Esophagus squamous epithelium (tissue), 5 donors: ENCODE data around the gene NDFIP1. TPM values are rescaled to one million over a fixed set of nuclear protein-coding genes. Genes with fewer than 3 reads are reported as not detected.

ENCODE experiments used
- DNase-seq: peaks from one replicate; lab custom pipeline; 2025; lab: John Stamatoyannopoulos, UW
- H3K27ac ChIP-seq, 4 donors: fragments of 200-600 bp; sonication (generic); one replicate each; pipeline ENCODE4 v1.5.1; 2016 to 2019; ENCODE audit warnings: mild to moderate bottlenecking in 1 of 4
- H3K27me3 ChIP-seq, 4 donors: fragments of 200-600 bp; sonication (generic); 1 replicate in 3 of 4; 2 replicates in 1 of 4; pipeline versions ENCODE4 v1.5.1 to v1.6.0; 2017 to 2021; ENCODE audit warnings: antibody characterized with exemption in 1 of 4
- H3K36me3 ChIP-seq, 3 donors: fragments of 200-600 bp; sonication (generic); one replicate each; pipeline ENCODE4 v1.5.1; 2016 to 2019
- H3K4me1 ChIP-seq, 3 donors: fragments of 200-600 bp; sonication (generic); one replicate each; pipeline ENCODE4 v1.5.1; 2017 to 2019
- H3K4me3 ChIP-seq, 4 donors: fragments of 200-600 bp; sonication (generic); 1 replicate in 3 of 4; 2 replicates in 1 of 4; pipeline ENCODE4 v1.5.1; 2016 to 2019; ENCODE audit warnings: mild to moderate bottlenecking in 2 of 4, moderate library complexity in 1 of 4
- H3K9me3 ChIP-seq, 3 donors: fragments of 200-600 bp; sonication (generic); one replicate each; pipeline ENCODE4 v1.5.1; 2016 to 2019
- POLR2A ChIP-seq, 4 donors: fragments of 450-650 bp; IDR thresholded peaks; one replicate each; pipeline ENCODE4 v1.6.1; 2017; ENCODE audit warnings: antibody characterized with exemption in 4 of 4, mild to moderate bottlenecking in 4 of 4, moderate library complexity in 3 of 4
- WGBS, 2 donors: methylation state at CpG; one replicate each; pipeline ENCODE4 v1.1.5; 2018; 5-methylcytosine and 5-hydroxymethylcytosine counted together
- intact Hi-C: fragments of 100-400 bp; cut with DNase I; formaldehyde crosslinking; loops from one replicate; pipeline ENCODE4 v1.15.0; 2022
- total RNA-seq, 4 donors: library from RNA; depleted of rRNA; stranded (reverse); fragments of >200 nt; gene quantifications; one replicate each; pipeline ENCODE4 v1.1.0, GENCODE V29; 2016
- TF ChIP-seq, protein P1 (sequence below), 6 experiments: fragments of 450-650 bp in 4 of 6; fragments of 200-600 bp in 2 of 6; sonication (generic) in 2 of 6; IDR thresholded peaks; one replicate each; pipeline ENCODE4 v1.5.1; 2016 to 2019; ENCODE audit warnings: antibody characterized with exemption in 6 of 6, mild to moderate bottlenecking in 4 of 6, moderate library complexity in 4 of 6
- donor health status: DM: yes; HTN: yes; CAD: no.

Gene NDFIP1
- total RNA-seq, 4 donors from 2014 or later: 34.1 to 82.6 (median 38.9) TPM

GRCh38 chr5:142117579-142118151, 9.1 kb downstream of the NDFIP1 start:
- intact Hi-C loops: no loop called here
- WGBS, 2 donors: 60 to 83% methylated on average over 5 of the region's 5 CpGs
- peaks cover 0 to 83% (median 24%) of the 10 kb centered on the region in 3 donors for H3K4me1 ChIP-seq
- no peak overlapping the region for H3K4me3 ChIP-seq
- no peaks in the 10 kb centered on the region for H3K9me3 ChIP-seq
- H3K27me3 ChIP-seq: no peaks in the 10 kb centered on the region
- H3K27ac ChIP-seq: no peak overlapping the region
- no peak for TF ChIP-seq POLR2A (IDR thresholded peaks at IDR 0.05)
- TF ChIP-seq, protein P1, sequence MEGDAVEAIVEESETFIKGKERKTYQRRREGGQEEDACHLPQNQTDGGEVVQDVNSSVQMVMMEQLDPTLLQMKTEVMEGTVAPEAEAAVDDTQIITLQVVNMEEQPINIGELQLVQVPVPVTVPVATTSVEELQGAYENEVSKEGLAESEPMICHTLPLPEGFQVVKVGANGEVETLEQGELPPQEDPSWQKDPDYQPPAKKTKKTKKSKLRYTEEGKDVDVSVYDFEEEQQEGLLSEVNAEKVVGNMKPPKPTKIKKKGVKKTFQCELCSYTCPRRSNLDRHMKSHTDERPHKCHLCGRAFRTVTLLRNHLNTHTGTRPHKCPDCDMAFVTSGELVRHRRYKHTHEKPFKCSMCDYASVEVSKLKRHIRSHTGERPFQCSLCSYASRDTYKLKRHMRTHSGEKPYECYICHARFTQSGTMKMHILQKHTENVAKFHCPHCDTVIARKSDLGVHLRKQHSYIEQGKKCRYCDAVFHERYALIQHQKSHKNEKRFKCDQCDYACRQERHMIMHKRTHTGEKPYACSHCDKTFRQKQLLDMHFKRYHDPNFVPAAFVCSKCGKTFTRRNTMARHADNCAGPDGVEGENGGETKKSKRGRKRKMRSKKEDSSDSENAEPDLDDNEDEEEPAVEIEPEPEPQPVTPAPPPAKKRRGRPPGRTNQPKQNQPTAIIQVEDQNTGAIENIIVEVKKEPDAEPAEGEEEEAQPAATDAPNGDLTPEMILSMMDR (IDR thresholded peaks at IDR 0.05): no peak
- H3K36me3 ChIP-seq: peaks cover 0 to 17% (median 0%) of the 10 kb centered on the region in 3 donors
- DNase-seq: no peak

- TF ChIP-seq POLR2A (IDR thresholded peaks at IDR 0.05): no peak
- TF ChIP-seq, protein P1 (IDR thresholded peaks at IDR 0.05): no peak
- WGBS, 2 donors: 58 to 66% methylated on average over 3 of the region's 3 CpGs
- Histone ChIP-seq H3K9me3 (no peaks in the 10 kb centered on the region), H3K27me3 (no peaks in the 10 kb centered on the region), H3K4me3 (no peak overlapping the region), H3K36me3 (peaks cover 0 to 21% (median 0%) of the 10 kb centered on the region in 3 donors), H3K4me1 (peaks cover 0 to 78% (median 24%) of the 10 kb centered on the region in 3 donors), H3K27ac (no peak overlapping the region)
- no peak for DNase-seq
- intact Hi-C loops: no loop called here
These were observed 9.6 kb downstream of the NDFIP1 start for GRCh38 chr5:142118155-142118686.

DNA sequence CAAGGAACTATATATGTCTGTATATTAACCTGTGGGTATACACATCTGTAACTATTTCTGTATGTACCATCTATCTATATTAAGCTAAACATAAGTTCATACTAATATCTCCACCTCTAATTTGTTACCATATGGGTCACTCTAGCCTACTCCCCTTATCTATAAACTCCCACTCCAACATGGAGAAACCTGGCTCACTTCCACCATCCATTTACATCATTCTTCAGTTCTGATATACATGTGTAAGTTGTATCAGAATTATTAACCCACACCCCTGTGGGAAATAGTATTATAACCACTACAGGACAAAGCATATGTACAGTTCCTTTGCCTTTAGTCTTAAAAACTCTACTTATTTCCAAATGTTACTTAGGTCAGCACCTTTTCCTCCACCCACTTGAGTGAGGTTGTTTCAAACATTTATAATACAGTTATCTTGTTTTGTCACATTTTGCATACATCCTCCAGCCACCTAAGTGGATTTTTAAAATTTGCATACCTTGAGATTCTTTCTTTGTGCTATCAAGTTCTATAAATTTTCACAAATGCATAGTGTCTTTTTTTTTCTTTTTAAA, 10.6 kb downstream of the NDFIP1 start:
- TF ChIP-seq, protein P1 (IDR thresholded peaks at IDR 0.05): no peak
- no peak for TF ChIP-seq POLR2A (IDR thresholded peaks at IDR 0.05)
- Histone ChIP-seq H3K27ac (no peak overlapping the region), H3K4me3 (no peak overlapping the region), H3K27me3 (no peaks in the 10 kb centered on the region), H3K4me1 (peaks cover 0 to 76% (median 24%) of the 10 kb centered on the region in 3 donors), H3K9me3 (no peaks in the 10 kb centered on the region), H3K36me3 (peaks cover 0 to 21% (median 0%) of the 10 kb centered on the region in 3 donors)
- intact Hi-C loops: no loop called here
- DNase-seq: no peak

- whole genome bisulfite sequencing, 2 donors: 12 to 43% methylated on average over 3 of the region's 3 CpGs
- Histone ChIP-seq H3K4me3 (no peak overlapping the region), H3K27me3 (no peaks in the 10 kb centered on the region), H3K4me1 (peaks cover 0 to 72% (median 24%) of the 10 kb centered on the region in 3 donors), H3K36me3 (peaks cover 0 to 21% (median 0%) of the 10 kb centered on the region in 3 donors), H3K27ac (no peak overlapping the region), H3K9me3 (peaks cover 0 to 5% (median 0%) of the 10 kb centered on the region in 3 donors)
- intact Hi-C loops: no loop called here
- no peak for TF ChIP-seq POLR2A (IDR thresholded peaks at IDR 0.05)
- no peak for DNase-seq
These were observed 11.8 kb downstream of the NDFIP1 start for GRCh38 chr5:142120247-142120935.

DNA sequence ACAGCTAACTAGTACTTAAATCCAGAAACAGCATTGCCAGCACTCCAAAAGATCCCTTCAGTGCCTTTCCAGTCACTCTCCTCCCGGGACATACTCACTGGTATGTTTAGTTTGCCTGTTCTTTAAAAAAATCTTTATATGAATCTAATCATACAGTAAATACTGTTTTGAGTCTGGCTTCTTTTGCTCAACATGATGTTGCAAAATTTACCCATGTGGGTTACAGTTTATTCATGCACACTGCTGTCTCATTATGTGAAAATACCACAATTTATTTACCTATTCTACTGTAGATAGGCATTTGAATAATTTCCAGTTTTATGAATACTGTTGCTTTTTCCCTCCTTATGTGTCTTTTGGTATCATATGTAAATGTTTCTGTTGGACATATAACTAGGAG, 13.5 kb downstream of the NDFIP1 start:
- TF ChIP-seq, protein P1 (IDR thresholded peaks at IDR 0.05): no peak
- TF ChIP-seq POLR2A (IDR thresholded peaks at IDR 0.05): no peak
- Histone ChIP-seq H3K4me3 (no peak overlapping the region), H3K36me3 (peaks cover 0 to 21% (median 0%) of the 10 kb centered on the region in 3 donors), H3K4me1 (peaks cover 0 to 55% (median 24%) of the 10 kb centered on the region in 3 donors), H3K9me3 (peaks cover 0 to 5% (median 0%) of the 10 kb centered on the region in 3 donors), H3K27me3 (no peaks in the 10 kb centered on the region), H3K27ac (no peak overlapping the region)
- 56 to 74% methylated on average over 1 of the region's 1 CpG for WGBS, 2 donors
- no peak for DNase-seq
- intact Hi-C loops: no loop called here
